Measurements from ENCODE around the gene ATF6.

The ATF6 gene

GRCh38 chr1:161945306-161946060, 179.4 kb downstream of the ATF6 start:
- DNase-seq: no peak

- DNase-seq: no peak
These were observed 180.2 kb downstream of the ATF6 start for GRCh38 chr1:161946071-161946987.

- DNase-seq: no peak
These were observed 182.3 kb downstream of the ATF6 start for GRCh38 chr1:161948435-161948834.

DNA sequence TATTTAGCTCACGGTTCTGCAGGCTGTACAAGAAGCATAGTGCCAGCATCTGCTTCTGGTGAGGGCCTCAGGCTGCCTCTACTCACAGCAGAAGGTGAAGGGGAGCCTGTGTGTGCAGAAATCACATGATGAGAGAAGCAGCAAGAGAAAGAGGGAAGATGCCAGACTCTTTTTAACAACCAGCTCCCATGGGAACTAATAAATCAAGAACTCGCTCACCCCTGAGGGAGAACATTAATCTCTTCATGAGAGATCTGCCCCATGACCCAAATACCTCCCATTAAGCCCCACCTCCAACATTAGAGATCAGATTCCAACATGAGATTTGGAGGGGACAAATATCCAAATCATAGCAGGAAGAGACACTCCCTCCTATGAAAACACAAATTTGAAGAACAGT, 183.4 kb downstream of the ATF6 start:
- DNase-seq: no peak

DNA sequence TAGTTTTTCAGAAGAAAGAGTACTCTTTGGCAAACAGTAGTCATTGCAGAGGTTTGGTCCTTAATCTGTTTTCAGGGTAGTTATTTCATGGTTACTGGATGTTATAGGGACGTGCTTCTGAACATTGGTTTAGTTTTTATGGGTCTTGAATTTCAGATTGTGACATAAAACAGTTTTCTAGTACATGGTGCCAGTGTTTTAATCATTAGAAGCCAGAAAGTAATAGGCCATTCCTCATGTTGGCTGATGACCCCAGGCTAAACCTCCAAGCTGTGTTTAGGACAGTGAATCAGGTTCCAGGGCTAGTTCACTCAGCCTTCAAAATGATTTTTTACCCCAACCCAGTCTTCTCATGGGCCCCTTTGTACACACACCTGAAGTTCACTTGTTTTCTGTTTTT, 184.3 kb downstream of the ATF6 start:
- no peak for DNase-seq

DNA sequence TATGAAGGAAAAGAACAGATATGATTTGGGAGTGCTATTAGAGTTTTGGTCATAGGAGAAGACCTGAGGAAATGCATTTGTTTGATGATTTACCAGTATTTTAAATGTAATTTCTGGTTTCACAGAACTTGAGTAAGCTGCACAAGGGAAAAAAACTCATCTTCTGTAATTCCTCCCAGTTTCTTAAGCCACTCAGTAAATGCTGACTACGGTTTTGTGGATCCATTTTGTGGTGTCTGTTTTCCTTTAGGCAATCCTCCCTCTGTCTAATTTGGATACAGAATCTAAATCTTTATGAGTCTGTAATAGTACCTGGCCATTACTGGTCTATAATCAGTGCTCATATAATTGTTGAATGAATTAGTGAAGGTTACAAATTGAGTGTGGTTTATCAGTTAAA, 185.5 kb downstream of the ATF6 start:
- DNase-seq: no peak

GRCh38 chr1:161952607-161953172, 186.6 kb downstream of the ATF6 start:
- no peak for DNase-seq

- no peak for DNase-seq
These were observed 187.3 kb downstream of the ATF6 start for GRCh38 chr1:161953256-161953920.

GRCh38 chr1:161954050-161954449, 187.9 kb downstream of the ATF6 start:
- no peak for DNase-seq

DNA sequence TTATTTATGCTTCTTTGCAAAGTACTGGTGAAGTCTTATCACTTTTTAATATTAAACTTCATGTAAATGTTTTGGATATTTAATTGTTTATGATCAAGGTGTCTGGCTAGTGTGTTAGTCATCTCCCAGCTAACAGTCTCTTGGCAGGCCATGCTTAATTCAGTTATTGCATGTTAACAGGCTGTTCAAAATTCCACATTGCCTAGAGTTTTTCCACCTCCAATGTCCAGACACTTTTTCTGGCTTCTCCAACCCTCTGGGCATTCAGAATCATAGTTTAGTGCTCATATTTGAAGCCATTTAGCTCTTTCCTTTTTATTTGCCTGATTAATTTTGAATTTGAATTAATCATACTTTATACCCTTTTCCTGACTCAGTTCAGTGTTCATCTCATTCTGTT, 188.3 kb downstream of the ATF6 start:
- DNase-seq: no peak

- no peak for DNase-seq
These were observed 189.5 kb downstream of the ATF6 start for GRCh38 chr1:161955606-161956005.

- DNase-seq: no peak
These were observed 190.0 kb downstream of the ATF6 start for GRCh38 chr1:161956097-161956496.

- no peak for DNase-seq
These were observed 190.8 kb downstream of the ATF6 start for GRCh38 chr1:161956930-161957329.

GRCh38 chr1:161958425-161958824, 192.3 kb downstream of the ATF6 start:
- no peak for DNase-seq

DNA sequence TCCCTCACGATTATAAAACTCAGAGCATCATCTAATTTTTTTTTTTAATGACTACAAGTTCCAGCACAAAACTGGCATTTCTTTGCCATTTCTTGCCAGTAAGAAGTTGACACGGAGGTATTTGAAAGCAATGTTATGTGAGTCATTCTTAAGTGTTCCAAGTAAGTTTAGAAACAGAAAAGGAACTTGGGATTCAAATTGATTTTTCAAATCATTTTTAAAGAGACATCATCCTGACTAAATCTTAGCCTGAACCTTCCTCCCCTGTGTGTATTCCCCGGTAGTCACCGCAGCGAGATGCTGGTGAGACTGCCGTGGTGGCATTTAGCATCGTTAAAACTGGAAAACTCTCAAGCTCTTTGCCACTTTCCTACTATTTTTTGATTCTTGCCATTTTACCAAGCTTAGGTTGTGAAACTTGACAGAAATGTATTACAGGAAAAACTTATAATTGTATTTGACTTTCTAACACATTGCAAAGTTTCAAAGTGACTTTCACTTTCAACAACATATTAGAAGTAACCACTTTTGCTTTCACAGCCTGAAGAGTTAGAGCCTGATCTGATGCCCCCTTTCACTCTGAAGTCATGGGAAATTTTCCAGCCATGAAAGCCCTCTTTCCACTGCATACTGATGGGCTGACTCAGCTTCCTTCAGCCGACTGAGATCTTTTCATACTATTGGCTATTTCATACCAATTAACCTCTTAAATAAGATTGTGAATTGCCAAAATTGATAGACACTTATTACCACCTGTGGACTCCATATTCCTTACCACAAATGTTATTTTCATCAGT, 196.2 kb downstream of the ATF6 start:
- DNase-seq: no peak

GRCh38 chr1:161966067-161966466, 199.9 kb downstream of the ATF6 start:
- DNase-seq: no peak

- no peak for DNase-seq
These were observed 203.9 kb downstream of the ATF6 start for GRCh38 chr1:161970036-161970435.

- no peak for DNase-seq
These were observed 204.5 kb downstream of the ATF6 start for GRCh38 chr1:161970633-161971032.

DNA sequence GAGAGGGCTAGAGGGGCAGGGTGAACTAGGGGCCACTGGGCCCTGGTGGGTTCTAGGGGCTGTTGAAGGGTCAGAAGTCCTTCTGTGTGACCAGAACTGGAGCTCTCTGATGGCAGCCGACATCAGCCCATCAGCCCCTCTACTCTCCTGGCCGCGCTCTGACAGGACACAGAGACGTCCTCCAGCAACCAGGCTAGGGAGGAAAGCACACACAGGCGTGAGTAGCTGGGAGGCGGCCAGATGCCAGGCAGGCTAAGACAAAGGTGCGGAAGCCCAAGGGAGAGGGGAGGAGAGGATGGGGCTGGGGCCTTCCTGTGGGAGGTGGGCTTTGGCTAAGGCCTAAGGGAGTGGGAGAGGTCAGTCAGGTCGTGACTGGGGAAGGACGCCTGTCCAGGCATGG, 206.7 kb downstream of the ATF6 start:
- DNase-seq: no peak

DNA sequence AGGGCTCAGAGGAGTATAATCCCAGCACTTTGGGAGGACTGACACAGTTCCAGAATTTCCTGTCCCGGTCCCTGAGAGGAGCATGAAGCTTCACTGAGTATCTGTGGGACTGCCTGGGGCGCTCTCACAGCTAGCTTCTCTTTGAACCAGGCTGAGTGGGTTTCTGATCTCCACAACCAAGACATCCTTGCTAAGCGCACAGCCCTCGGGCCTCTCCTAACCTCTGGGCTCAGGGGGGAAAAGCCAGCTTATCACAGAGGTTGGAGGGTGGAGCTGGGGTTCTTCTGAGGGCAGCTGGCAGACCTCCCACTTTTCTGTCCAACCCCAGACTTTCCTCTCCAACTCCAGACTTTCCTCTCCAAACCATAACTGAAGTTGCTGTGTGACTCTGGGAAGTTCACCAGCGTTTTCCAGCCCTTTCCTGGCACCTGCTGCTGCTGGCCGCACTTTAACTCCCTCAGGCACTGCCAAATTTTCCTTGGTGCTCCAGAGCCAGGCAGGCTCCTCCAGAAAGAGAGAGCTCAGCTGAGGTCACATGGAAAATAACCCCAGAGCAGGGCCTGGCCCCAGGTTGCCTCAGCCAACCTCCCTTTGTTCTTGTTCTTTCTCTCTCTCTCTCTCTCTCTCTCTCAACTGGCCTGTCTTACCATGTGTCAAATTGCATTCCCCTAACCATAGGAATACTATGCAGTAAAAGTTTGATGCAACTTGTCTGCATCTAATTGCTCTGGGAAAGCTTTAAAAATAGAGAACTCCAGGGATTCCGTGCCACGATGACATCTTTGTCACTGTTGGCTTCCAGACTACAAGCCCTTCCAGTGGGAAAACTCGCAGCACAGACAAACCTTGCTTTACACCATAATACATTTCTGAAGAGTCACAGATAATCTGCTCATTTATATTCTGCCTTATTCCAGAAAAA, 208.1 kb downstream of the ATF6 start:
- no peak for DNase-seq
